Nephron (organoid): ENCODE measurements around the gene TRMT61A.

Experiments
- H3K27ac Mint-ChIP-seq, 3 experiments: 2 replicates each; pipeline ENCODE4 v1.8.0; 2020; ENCODE audit warnings: mixed read lengths in 3 of 3, mild to moderate bottlenecking in 2 of 3, moderate library complexity in 1 of 3
- H3K27me3 Mint-ChIP-seq: 2 replicates; pipeline ENCODE4 v1.8.0; 2021; ENCODE audit warnings: low read depth, mild to moderate bottlenecking, moderate library complexity, mixed read lengths
- H3K36me3 Mint-ChIP-seq: 2 replicates; pipeline ENCODE4 v1.8.0; 2020; ENCODE audit warnings: low read depth, mixed read lengths
- H3K4me1 Mint-ChIP-seq: 2 replicates; pipeline ENCODE4 v1.8.0; 2020; ENCODE audit warnings: mixed read lengths
- H3K4me3 Mint-ChIP-seq, 3 experiments: 2 replicates each; pipeline ENCODE4 v1.8.0; 2020; ENCODE audit warnings: mild to moderate bottlenecking in 3 of 3, mixed read lengths in 3 of 3, moderate library complexity in 2 of 3
- H3K9me3 Mint-ChIP-seq: 2 replicates; pipeline ENCODE4 v1.8.0; 2020; ENCODE audit warnings: mixed read lengths
- CTCF ChIP-seq, 3 experiments: fragments of 200-600 bp; sonication (generic); IDR thresholded peaks; one replicate each; pipeline ENCODE4 v1.5.0; 2021; ENCODE audit warnings: antibody characterized with exemption in 3 of 3; ENCODE audit not compliant: unreplicated experiment in 3 of 3

The TRMT61A gene

DNA sequence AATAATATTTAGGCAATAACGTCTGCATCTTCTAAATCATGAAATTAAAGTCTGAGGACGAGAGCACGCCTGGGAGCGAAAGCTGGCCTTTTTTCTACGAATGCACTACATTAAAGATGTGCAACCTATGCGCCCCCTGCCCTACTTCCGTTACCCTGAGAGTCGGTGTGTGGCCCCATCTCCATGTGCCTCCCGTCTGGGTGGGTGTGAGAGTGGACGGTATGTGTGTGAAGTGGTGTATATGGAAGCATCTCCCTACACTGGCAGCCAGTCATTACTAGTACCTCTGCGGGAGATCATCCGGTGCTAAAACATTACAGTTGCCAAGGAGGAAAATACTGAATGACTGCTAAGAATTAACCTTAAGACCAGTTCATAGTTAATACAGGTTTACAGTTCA lies 25.7 kb upstream of the TRMT61A start:
- no peaks in the 10 kb centered on the region for H3K27me3 Mint-ChIP-seq
- peaks cover 5% of the 10 kb centered on the region for H3K4me1 Mint-ChIP-seq
- TF ChIP-seq CTCF (IDR thresholded peaks at IDR 0.05; ENCODE audit: unreplicated experiment in 3 of 3) = no peak
- H3K4me3 Mint-ChIP-seq = no peak overlapping the region
- no peak overlapping the region for H3K27ac Mint-ChIP-seq
- H3K36me3 Mint-ChIP-seq = peaks cover 55% of the 10 kb centered on the region
- no peaks in the 10 kb centered on the region for H3K9me3 Mint-ChIP-seq

- TF ChIP-seq CTCF (IDR thresholded peaks at IDR 0.05; ENCODE audit: unreplicated experiment in 3 of 3) = no peak
- H3K27ac Mint-ChIP-seq = peak overlapping the region in 1 of 3 experiments; percentile 17
- H3K27me3 Mint-ChIP-seq = no peaks in the 10 kb centered on the region
- H3K4me3 Mint-ChIP-seq = no peak overlapping the region
- H3K36me3 Mint-ChIP-seq = peaks cover 66% of the 10 kb centered on the region
- H3K4me1 Mint-ChIP-seq = peaks cover 3% of the 10 kb centered on the region
- H3K9me3 Mint-ChIP-seq = no peaks in the 10 kb centered on the region
These were observed 23.9 kb upstream of the TRMT61A start for GRCh38 chr14:103504991-103505565.

DNA sequence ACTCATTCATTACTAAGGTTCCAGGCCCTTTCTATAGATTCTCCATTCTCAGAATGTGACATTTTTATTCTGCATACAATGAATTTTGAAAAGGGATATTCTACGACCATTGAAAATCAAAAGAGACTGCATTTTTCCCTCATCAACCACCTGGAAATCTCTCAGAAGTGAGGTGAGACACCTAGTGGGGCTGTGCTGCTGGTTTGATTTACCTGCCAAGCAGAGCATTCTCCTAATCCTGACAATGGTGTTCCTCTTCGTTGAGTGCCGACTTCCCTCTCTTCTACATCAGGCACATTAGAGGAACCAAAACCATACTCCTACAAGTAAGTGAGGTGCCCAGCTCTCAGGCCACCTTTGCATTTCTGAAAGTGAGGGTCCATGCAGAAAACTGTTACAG lies 21.2 kb upstream of the TRMT61A start:
- Mint-ChIP-seq H3K4me3 (no peak overlapping the region), H3K9me3 (no peaks in the 10 kb centered on the region), H3K27me3 (no peaks in the 10 kb centered on the region), H3K27ac (no peak overlapping the region), H3K36me3 (peaks cover 62% of the 10 kb centered on the region), H3K4me1 (peaks cover 4% of the 10 kb centered on the region)
- TF ChIP-seq CTCF (IDR thresholded peaks at IDR 0.05; ENCODE audit: unreplicated experiment in 3 of 3) = no peak

- Mint-ChIP-seq H3K36me3 (peaks cover 56% of the 10 kb centered on the region), H3K27me3 (no peaks in the 10 kb centered on the region), H3K9me3 (no peaks in the 10 kb centered on the region)
These were observed 20.3 kb upstream of the TRMT61A start for GRCh38 chr14:103508521-103509329.

DNA sequence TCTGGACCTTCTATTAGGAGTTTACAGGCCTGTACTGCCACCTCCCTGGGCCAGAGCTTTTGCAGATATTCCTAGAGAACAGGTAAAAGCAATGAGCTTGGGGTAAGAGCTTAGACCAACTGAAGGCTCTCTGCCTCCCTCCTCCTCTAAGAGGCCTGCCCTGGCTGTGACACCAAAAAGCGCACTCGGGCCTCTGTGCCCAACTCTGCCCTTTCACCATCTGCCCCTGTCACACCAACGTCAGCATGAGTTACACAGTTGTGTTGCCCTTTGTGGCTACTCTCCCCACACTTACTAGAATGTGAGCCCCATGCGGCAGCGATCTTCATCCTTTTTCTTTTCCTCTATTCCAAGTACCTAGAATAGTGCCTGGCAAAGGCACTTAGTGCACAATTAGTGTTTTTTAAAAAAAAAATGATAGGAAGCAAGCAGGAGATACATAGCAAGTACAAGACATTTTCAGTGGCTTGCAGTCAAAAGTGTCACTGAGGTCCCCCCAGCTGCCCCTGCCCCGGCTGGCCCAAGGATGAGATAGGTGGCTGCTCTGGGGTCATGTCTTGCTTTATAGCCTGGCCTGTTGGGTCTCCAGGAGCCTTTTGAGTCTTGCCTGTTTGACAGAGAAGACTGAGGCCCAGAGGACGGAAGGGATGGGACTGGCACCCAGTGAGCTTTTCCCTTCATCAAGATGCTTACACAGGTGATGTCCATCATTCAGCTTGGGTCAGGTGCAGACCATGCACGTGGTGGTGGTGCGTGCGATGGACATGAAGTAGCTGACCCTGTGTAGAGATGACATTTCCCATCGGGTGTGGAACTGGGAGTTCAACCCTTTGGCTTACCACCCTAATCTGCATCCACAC lies 18.9 kb upstream of the TRMT61A start:
- Mint-ChIP-seq H3K4me1 (peaks cover 9% of the 10 kb centered on the region), H3K9me3 (no peaks in the 10 kb centered on the region), H3K27me3 (no peaks in the 10 kb centered on the region), H3K36me3 (peaks cover 46% of the 10 kb centered on the region), H3K4me3 (no peak overlapping the region), H3K27ac (no peak overlapping the region)
- TF ChIP-seq CTCF (IDR thresholded peaks at IDR 0.05; ENCODE audit: unreplicated experiment in 3 of 3) = no peak

More at GRCh38 chr14:103508521-103509329, 20.3 kb upstream of the TRMT61A start:
- Mint-ChIP-seq H3K4me3 (no peak overlapping the region), H3K4me1 (peaks cover 9% of the 10 kb centered on the region), H3K27ac (no peak overlapping the region)
- TF ChIP-seq CTCF (IDR thresholded peaks at IDR 0.05; ENCODE audit: unreplicated experiment in 3 of 3) = no peak
